Ovary (tissue), 9 donors: ENCODE measurements around the gene AMOTL2. TPM values are rescaled to one million over a fixed set of nuclear protein-coding genes. Genes with fewer than 3 reads are reported as not detected.

Experiments
- DNase-seq, 5 donors: peaks; one replicate each; pipeline ENCODE4 v3.0.0-alpha.2; 2019 to 2020
- H3K27ac ChIP-seq, 2 donors: fragments of 200-600 bp; one replicate each; pipeline versions ENCODE4 v1.5.1 to v1.8.0; 2019 to 2022
- H3K27me3 ChIP-seq: fragments of 200-600 bp; one replicate; pipeline ENCODE4 v1.8.0; 2022
- H3K36me3 ChIP-seq: fragments of 200-600 bp; sonication (generic); one replicate; pipeline ENCODE4 v1.5.1; 2019
- H3K4me1 ChIP-seq: one replicate; pipeline ENCODE4 v1.8.1; 2013; ENCODE audit warnings: mild to moderate bottlenecking, moderate library complexity; ENCODE audit not compliant: insufficient read depth
- H3K4me3 ChIP-seq: fragments of 200-600 bp; sonication (generic); one replicate; pipeline ENCODE4 v1.5.1; 2017
- H3K9me3 ChIP-seq, 2 donors: fragments of 200-600 bp in 1 of 2; sonication (generic) in 1 of 2; one replicate each; pipeline versions ENCODE4 v1.5.1 to v1.8.1; 2013 to 2019; ENCODE audit warnings: mild to moderate bottlenecking in 1 of 2, moderate library complexity in 1 of 2
- EP300 ChIP-seq: sonication (generic); formaldehyde crosslinking; IDR thresholded peaks from one replicate; pipeline ENCODE4 v1.6.1; 2017; ENCODE audit warnings: antibody characterized with exemption
- POLR2A ChIP-seq: fragments of 450-650 bp; IDR thresholded peaks from one replicate; pipeline ENCODE4 v1.6.1; 2017; ENCODE audit warnings: antibody characterized with exemption, mild to moderate bottlenecking, moderate library complexity
- WGBS, 3 donors: extraction: QIAGEN DNeasy Blood & Tissue Kit in 1 of 3; methylation state at CpG; one replicate each; pipeline versions ENCODE4 v1.1.5 to v1.1.7; 2013 to 2017; 5-methylcytosine and 5-hydroxymethylcytosine counted together
- intact Hi-C, 4 donors: fragments of 100-400 bp; cut with DNase I; formaldehyde crosslinking; loops; one replicate each; pipeline versions ENCODE4 v1.11.0 to v1.15.1; 2022 to 2023
- polyA plus RNA-seq, 2 donors: library from polyadenylated mRNA; stranded (reverse); fragments of 200-250 nt in 1 of 2; fragments of 350-450 nt in 1 of 2; fragmentation: Illumina TruSeq in 1 of 2; extraction: RNeasy Lipid Tissue Mini Kit (QIAGEN cat#74804) in 1 of 2; gene quantifications; one replicate each; pipeline ENCODE4 v1.2.3, GENCODE V29; 2013 to 2014
- total RNA-seq, 7 donors: library from RNA; depleted of rRNA in 2 of 7; stranded (reverse); fragments of >200 nt in 2 of 7; fragmentation: NEBNext Ultra II Directional in 3 of 7; extraction: Animal tissue kit (Norgen Biotek cat#: 25700) in 3 of 7; gene quantifications; one replicate each; pipeline versions ENCODE4 v1.1.0 to v1.2.4, GENCODE V29; 2016 to 2023
- TF ChIP-seq, protein P1 (sequence below), 3 donors: fragments of 450-650 bp in 2 of 3; fragments of 200-600 bp in 1 of 3; IDR thresholded peaks; one replicate each; pipeline versions ENCODE4 v1.5.1 to v1.8.0; 2016 to 2022; ENCODE audit warnings: antibody characterized with exemption in 3 of 3, mild to moderate bottlenecking in 1 of 3
- donor health status: DM: no; HTN: no; CAD: no; lungs with moderate emphysema.
- donor health status: DM: no; HTN: no; CAD: no.
- donor health status: Bipolar disorder and iron deficiency.
- donor health status: DM: yes; HTN: yes; CAD: no.
- donor health status: DM: no; HTN: no; CAD: no.
- donor health status: DM: yes; HTN: yes; CAD: no.

Gene AMOTL2
- total and polyA plus RNA-seq, 9 donors = 20.5 to 60.4 (median 42.4) TPM

DNA sequence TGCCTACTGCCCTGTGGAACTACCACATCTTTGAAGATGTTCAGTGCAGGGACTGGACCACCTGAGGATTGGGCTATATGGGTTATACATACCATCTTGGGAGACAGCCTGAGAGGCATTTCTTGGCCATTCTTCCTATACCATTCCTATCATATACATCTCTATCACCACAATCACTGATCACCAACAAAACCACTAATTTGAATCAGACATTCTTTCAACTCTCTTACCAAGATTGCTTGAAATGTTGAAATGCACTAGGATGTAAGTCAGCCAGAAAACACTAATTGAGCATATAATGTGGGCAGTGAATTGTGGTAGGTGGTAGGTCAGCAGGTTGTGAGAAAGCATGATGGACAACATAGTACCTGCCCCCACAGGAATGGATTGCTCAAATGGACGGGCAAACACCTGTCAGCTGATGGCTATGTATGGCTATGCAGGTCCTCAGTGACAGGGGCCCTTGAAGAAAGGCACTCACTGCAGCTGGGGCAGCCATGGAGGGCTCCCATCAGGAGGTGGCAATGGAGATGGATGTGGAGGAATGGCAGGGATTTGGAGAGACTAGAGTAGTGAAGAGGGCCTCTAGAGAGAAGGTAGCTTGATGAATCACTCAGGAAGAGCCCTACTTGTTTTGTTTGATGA lies 49.1 kb downstream of the AMOTL2 start:
- DNase-seq = no peak
- no peaks in the 10 kb centered on the region for H3K36me3 ChIP-seq
- H3K4me3 ChIP-seq = no peak overlapping the region
- no peaks in the 10 kb centered on the region for H3K9me3 ChIP-seq
- peaks cover 12% of the 10 kb centered on the region for H3K4me1 ChIP-seq
- 83 to 96% (median 94%) methylated on average over 1 of the region's 1 CpG for WGBS, 3 donors
- no peaks in the 10 kb centered on the region for H3K27me3 ChIP-seq
- H3K27ac ChIP-seq = no peak overlapping the region
- no peak for TF ChIP-seq POLR2A
- no peak for TF ChIP-seq EP300
- TF ChIP-seq, protein P1, sequence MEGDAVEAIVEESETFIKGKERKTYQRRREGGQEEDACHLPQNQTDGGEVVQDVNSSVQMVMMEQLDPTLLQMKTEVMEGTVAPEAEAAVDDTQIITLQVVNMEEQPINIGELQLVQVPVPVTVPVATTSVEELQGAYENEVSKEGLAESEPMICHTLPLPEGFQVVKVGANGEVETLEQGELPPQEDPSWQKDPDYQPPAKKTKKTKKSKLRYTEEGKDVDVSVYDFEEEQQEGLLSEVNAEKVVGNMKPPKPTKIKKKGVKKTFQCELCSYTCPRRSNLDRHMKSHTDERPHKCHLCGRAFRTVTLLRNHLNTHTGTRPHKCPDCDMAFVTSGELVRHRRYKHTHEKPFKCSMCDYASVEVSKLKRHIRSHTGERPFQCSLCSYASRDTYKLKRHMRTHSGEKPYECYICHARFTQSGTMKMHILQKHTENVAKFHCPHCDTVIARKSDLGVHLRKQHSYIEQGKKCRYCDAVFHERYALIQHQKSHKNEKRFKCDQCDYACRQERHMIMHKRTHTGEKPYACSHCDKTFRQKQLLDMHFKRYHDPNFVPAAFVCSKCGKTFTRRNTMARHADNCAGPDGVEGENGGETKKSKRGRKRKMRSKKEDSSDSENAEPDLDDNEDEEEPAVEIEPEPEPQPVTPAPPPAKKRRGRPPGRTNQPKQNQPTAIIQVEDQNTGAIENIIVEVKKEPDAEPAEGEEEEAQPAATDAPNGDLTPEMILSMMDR (IDR thresholded peaks at IDR 0.05) = no peak
- intact Hi-C loops = no loop called here

DNA sequence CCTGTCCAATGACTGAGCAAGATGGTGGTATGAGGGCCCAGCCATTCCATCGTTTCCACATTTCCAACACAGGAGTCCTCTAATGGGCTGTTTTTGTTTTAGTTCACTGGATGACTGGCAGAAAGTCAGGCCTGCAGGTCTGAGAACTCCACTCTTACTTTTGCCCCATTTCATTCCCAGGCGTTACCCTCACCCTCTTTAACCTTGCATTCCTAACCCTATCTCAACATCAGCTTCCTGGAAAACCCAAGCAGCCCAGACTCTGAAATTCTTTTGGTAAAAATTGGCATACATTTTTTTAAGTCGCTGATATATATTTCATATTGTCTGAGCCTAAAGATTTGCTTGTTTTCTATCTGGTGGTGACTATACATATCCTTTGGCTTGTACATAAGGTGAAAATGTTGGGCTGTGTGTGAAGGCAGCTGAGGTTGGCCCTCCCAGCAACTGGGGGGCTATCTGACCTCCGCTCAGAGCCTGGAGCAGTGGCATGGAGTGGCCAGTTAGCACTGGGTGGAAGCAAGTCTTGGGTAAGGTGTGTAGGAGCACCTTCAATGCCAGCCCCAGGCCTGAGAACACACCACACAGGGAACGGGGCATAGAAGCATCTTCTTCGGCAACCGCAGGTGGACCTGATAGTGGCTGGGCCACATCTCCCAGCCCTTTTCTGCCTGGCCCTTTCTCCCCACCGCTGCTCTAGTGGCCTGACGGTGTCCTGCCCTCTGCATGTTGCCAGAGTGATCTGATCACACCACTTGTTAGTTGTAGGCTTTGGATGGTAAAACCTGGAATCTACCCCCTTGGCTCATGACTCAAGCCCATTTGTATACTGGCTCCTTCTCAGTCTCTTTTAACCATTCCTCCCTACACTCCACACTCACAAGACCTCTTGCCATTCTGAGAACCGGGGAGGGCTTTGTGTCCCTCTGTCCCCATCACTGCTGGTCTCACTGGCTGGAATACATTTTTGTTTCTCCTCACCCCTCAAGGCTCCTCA lies 50.0 kb downstream of the AMOTL2 start:
- Histone ChIP-seq H3K4me3 (no peak overlapping the region), H3K27me3 (no peaks in the 10 kb centered on the region), H3K36me3 (no peaks in the 10 kb centered on the region), H3K27ac (no peak overlapping the region), H3K4me1 (peaks cover 12% of the 10 kb centered on the region), H3K9me3 (no peaks in the 10 kb centered on the region)
- DNase-seq = no peak
- 93 to 95% (median 94%) methylated on average over 10 of the region's 10 CpGs for WGBS, 3 donors
- intact Hi-C loops = no loop called here
- TF ChIP-seq, protein P1 (IDR thresholded peaks at IDR 0.05) = no peak
- no peak for TF ChIP-seq EP300
- TF ChIP-seq POLR2A = no peak

DNA sequence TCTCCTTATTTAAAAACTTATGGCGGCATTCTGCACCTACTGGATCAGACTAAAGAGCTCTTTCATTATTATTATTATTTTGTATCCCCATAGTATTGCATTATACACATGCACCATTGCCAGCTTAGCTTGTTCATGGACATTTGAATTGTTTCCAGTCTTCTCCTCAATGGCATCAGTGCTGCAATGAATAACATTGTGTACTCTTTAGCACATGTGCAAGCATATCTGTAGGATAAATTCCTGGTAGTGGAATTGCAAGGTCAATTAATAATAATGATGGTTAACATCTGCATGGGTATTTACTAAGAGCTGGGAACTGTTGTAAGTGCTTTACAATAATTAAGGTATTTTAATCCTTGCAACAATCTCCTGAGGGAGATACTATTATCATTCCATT lies 52.0 kb downstream of the AMOTL2 start:
- Histone ChIP-seq H3K4me1 (peaks cover 6% of the 10 kb centered on the region), H3K36me3 (no peaks in the 10 kb centered on the region), H3K4me3 (no peak overlapping the region), H3K27me3 (no peaks in the 10 kb centered on the region), H3K9me3 (no peaks in the 10 kb centered on the region), H3K27ac (no peak overlapping the region)
- intact Hi-C loops = no loop called here
- no peak for TF ChIP-seq POLR2A
- no peak for DNase-seq
- 75 to 92% (median 92%) methylated on average over 1 of the region's 1 CpG for WGBS, 3 donors

DNA sequence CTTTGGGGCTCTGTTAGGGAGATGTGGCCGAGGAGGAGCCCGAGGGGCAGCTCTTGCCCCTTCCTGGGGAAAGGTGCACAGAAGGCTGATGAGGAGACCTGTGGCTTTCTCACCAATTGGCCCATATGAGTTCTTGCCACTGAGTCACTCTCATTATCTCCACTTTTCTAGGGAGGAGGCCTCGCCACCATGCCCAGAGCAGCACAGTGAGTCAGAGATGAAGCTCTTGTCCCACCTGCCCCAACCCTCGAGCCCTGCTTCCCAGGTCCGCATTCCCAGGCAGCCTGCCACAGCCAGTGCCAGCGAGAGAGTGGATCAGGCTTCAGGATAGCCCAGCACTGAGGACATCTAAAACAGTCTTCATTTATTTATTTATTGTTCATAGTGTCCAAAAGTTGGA lies 53.5 kb downstream of the AMOTL2 start:
- TF ChIP-seq EP300 = no peak
- TF ChIP-seq POLR2A = no peak
- TF ChIP-seq, protein P1 (IDR thresholded peaks at IDR 0.05) = no peak
- WGBS, 3 donors = 90 to 93% (median 91%) methylated on average over 6 of the region's 6 CpGs
- H3K9me3 ChIP-seq = no peaks in the 10 kb centered on the region
- no peak for DNase-seq
- H3K27ac ChIP-seq = no peak overlapping the region
- H3K4me3 ChIP-seq = no peak overlapping the region
- H3K27me3 ChIP-seq = no peaks in the 10 kb centered on the region
- no peaks in the 10 kb centered on the region for H3K36me3 ChIP-seq
- peaks cover under 1% of the 10 kb centered on the region for H3K4me1 ChIP-seq
- intact Hi-C loops = no loop called here
